HEK293 (cell line): ENCODE results near the gene CCDC87.

Experiments used
- BCL11A ChIP-seq: fragments of 450-650 bp; formaldehyde crosslinking; IDR thresholded peaks from 2 replicates; pipeline ENCODE4 v1.5.1; 2016; ENCODE audit warnings: low read depth, missing biosample characterization, missing genetic modification characterization
- KLF1 ChIP-seq: fragments of 450-650 bp; formaldehyde crosslinking; IDR thresholded peaks from 2 replicates; pipeline ENCODE4 v1.5.1; 2016; ENCODE audit warnings: missing biosample characterization, missing genetic modification characterization
- MZF1 ChIP-seq: fragments of 450-650 bp; formaldehyde crosslinking; IDR thresholded peaks from 2 replicates; pipeline ENCODE4 v1.5.1; 2017; ENCODE audit warnings: missing biosample characterization, missing genetic modification characterization, borderline replicate concordance
- OSR2 ChIP-seq: fragments of 450-650 bp; formaldehyde crosslinking; IDR thresholded peaks from 2 replicates; pipeline ENCODE4 v1.5.1; 2016; ENCODE audit warnings: missing biosample characterization, missing genetic modification characterization
- ZNF2 ChIP-seq: fragments of 450-650 bp; formaldehyde crosslinking; IDR thresholded peaks from 2 replicates; pipeline ENCODE4 v1.5.1; 2016; ENCODE audit warnings: missing biosample characterization, missing genetic modification characterization
- ZNF211 ChIP-seq: fragments of 450-650 bp; formaldehyde crosslinking; IDR thresholded peaks from 2 replicates; pipeline ENCODE4 v1.5.1; 2016; ENCODE audit warnings: low read depth, missing biosample characterization, missing genetic modification characterization
- ZNF221 ChIP-seq: fragments of 450-650 bp; formaldehyde crosslinking; IDR thresholded peaks from 2 replicates; pipeline ENCODE4 v1.5.1; 2017; ENCODE audit warnings: missing biosample characterization, missing genetic modification characterization, borderline replicate concordance
- ZNF311 ChIP-seq: fragments of 450-650 bp; formaldehyde crosslinking; IDR thresholded peaks from 2 replicates; pipeline ENCODE4 v1.5.1; 2017; ENCODE audit warnings: missing biosample characterization, missing genetic modification characterization, borderline replicate concordance
- ZNF324 ChIP-seq: fragments of 450-650 bp; formaldehyde crosslinking; IDR thresholded peaks from 2 replicates; pipeline ENCODE4 v1.5.1; 2016; ENCODE audit warnings: missing biosample characterization, missing genetic modification characterization
- ZNF571 ChIP-seq: fragments of 450-650 bp; formaldehyde crosslinking; IDR thresholded peaks from 2 replicates; pipeline ENCODE4 v1.5.0; 2017; ENCODE audit warnings: missing biosample characterization, missing genetic modification characterization
- ZNF600 ChIP-seq: fragments of 450-650 bp; formaldehyde crosslinking; IDR thresholded peaks from 2 replicates; pipeline ENCODE4 v1.5.1; 2016; ENCODE audit warnings: missing biosample characterization, missing genetic modification characterization
- ZNF610 ChIP-seq: fragments of 450-650 bp; formaldehyde crosslinking; IDR thresholded peaks from 2 replicates; pipeline ENCODE4 v1.5.1; 2016; ENCODE audit warnings: missing biosample characterization, missing genetic modification characterization, borderline replicate concordance
- TF ChIP-seq, protein P1 (sequence below): fragments of 450-650 bp; formaldehyde crosslinking; IDR thresholded peaks from 2 replicates; pipeline ENCODE4 v1.5.1; 2016; ENCODE audit warnings: missing biosample characterization, missing genetic modification characterization
- TF ChIP-seq, protein P2 (sequence below): fragments of 450-650 bp; formaldehyde crosslinking; IDR thresholded peaks from 2 replicates; pipeline ENCODE4 v1.5.1; 2016; ENCODE audit warnings: missing biosample characterization, missing genetic modification characterization, borderline replicate concordance

DNA sequence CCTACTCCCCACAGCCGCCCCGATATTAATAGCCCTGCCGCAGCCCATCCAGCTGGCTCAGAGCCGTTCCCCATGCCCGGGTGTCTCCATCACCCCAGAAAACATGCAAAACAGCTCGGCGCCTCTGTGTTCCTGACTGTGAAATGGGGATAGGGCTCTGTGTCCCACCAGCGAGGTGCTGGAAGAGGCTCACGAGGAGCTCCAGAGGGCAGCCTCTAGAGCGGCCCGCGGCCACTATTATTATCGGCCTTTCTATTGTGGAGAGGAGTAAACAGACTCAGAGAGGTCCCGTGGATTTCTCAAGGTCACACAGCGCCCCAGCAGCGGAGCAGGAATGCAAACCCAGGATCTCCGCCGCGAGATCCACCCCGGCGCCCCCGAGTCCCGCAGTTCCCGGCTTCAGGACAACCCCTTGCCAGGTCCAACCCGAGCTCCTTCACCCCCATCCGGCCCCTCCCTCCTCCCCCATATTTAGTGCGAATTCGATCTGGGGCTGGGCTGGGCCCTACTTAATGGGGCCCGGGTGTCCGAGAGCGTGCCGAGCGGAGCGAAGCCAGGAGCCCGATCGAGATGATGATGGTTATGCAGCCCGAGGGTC lies 46.4 kb downstream of the CCDC87 start, which contains the start of gene ACTN3:
- TF ChIP-seq, protein P1, sequence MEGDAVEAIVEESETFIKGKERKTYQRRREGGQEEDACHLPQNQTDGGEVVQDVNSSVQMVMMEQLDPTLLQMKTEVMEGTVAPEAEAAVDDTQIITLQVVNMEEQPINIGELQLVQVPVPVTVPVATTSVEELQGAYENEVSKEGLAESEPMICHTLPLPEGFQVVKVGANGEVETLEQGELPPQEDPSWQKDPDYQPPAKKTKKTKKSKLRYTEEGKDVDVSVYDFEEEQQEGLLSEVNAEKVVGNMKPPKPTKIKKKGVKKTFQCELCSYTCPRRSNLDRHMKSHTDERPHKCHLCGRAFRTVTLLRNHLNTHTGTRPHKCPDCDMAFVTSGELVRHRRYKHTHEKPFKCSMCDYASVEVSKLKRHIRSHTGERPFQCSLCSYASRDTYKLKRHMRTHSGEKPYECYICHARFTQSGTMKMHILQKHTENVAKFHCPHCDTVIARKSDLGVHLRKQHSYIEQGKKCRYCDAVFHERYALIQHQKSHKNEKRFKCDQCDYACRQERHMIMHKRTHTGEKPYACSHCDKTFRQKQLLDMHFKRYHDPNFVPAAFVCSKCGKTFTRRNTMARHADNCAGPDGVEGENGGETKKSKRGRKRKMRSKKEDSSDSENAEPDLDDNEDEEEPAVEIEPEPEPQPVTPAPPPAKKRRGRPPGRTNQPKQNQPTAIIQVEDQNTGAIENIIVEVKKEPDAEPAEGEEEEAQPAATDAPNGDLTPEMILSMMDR (tag by site-specific recombination): no peak
- no peak for TF ChIP-seq OSR2 (tag by site-specific recombination)
- no peak for TF ChIP-seq ZNF610 (tag by site-specific recombination)
- TF ChIP-seq ZNF2 (tag by site-specific recombination): no peak
- no peak for TF ChIP-seq ZNF571
- no peak for TF ChIP-seq ZNF221 (tag by site-specific recombination)
- no peak for TF ChIP-seq BCL11A (tag by site-specific recombination)
- TF ChIP-seq KLF1: no peak
- TF ChIP-seq, protein P2, sequence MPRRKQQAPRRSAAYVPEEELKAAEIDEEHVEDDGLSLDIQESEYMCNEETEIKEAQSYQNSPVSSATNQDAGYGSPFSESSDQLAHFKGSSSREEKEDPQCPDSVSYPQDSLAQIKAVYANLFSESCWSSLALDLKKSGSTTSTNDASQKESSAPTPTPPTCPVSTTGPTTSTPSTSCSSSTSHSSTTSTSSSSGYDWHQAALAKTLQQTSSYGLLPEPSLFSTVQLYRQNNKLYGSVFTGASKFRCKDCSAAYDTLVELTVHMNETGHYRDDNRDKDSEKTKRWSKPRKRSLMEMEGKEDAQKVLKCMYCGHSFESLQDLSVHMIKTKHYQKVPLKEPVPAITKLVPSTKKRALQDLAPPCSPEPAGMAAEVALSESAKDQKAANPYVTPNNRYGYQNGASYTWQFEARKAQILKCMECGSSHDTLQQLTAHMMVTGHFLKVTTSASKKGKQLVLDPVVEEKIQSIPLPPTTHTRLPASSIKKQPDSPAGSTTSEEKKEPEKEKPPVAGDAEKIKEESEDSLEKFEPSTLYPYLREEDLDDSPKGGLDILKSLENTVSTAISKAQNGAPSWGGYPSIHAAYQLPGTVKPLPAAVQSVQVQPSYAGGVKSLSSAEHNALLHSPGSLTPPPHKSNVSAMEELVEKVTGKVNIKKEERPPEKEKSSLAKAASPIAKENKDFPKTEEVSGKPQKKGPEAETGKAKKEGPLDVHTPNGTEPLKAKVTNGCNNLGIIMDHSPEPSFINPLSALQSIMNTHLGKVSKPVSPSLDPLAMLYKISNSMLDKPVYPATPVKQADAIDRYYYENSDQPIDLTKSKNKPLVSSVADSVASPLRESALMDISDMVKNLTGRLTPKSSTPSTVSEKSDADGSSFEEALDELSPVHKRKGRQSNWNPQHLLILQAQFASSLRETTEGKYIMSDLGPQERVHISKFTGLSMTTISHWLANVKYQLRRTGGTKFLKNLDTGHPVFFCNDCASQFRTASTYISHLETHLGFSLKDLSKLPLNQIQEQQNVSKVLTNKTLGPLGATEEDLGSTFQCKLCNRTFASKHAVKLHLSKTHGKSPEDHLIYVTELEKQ (tag by site-specific recombination): no peak
- no peak for TF ChIP-seq ZNF600 (tag by site-specific recombination)
- TF ChIP-seq ZNF311 (tag by site-specific recombination): no peak
- TF ChIP-seq ZNF324 (tag by site-specific recombination): no peak
- no peak for TF ChIP-seq MZF1 (tag by site-specific recombination)
- TF ChIP-seq ZNF211 (tag by site-specific recombination): no peak
